HG02938 (cell line): ENCODE results near the gene ABCB1.

Experiments used
- ATAC-seq: cut with Tn5 transposase; IDR thresholded peaks from one replicate; pipeline ENCODE4 v1.9.1; 2021; ENCODE audit warnings: mild to moderate bottlenecking, moderate library complexity; ENCODE audit not compliant: unreplicated experiment

The ABCB1 gene

DNA sequence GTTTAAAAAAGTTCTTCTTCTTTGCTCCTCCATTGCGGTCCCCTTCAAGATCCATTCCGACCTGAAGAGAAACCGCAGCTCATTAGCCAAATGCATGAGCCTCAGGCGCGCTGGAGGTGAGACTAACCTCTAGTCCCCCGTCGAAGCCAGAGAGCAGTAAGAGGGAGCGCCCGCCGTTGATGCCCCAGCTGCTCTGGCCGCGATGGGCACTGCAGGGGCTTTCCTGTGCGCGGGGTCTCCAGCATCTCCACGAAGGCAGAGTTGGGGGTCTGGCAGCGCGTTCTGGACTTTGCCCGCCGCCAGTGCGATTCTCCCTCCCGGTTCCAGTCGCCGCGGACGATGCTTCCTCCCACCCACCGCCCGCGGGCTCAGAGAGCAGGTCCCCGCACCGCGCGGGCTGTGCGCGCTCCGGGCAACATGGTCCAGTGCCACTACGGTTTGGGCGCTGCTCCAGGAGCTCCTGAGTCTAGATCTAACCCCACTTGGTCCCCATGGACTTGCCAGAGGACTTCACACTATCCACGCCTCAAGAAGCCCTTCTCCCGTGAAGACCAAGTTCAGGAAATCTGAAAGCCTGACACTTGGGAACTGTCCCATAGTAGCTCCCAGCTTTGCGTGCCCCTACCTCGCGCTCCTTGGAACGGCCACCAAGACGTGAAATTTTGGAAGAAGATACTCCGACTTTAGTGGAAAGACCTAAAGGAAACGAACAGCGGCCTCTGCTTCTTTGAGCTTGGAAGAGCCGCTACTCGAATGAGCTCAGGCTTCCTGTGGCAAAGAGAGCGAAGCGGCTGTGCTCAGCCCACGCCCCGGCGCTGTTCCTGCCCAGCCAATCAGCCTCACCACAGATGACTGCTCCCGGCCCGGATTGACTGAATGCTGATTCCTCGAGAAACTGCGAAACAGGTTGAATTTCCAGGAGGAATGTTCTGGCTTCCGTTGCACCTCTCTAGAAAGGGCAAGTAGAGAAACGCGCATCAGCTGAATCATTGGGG is at the start of gene ABCB1:
TSS of gene ABCB1 (minus strand) at position 755 of the 995 bp plus-strand sequence. CDS start at position 55, 700 bp downstream.
- ATAC-seq: peak; percentile 42

DNA sequence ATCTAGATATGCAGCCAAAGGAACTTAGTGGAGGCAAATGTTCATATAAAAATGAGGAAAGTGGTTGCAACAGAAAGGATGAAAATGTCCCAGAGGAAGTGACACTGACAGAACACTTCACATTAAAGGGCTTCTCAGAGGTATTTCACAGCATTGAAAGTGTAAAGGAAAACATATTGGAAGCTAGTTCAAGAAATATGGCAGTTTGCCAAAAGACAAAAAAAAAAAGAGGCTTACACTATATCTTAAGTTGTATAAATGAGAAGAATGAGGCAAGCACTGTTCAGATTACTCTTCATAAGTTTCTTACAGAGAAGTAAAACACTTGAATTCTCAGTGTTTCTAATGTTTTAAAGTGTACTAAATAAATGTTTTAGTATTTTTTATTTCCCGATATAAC is 47.6 kb upstream of the ABCB1 start:
- no peak for ATAC-seq

DNA sequence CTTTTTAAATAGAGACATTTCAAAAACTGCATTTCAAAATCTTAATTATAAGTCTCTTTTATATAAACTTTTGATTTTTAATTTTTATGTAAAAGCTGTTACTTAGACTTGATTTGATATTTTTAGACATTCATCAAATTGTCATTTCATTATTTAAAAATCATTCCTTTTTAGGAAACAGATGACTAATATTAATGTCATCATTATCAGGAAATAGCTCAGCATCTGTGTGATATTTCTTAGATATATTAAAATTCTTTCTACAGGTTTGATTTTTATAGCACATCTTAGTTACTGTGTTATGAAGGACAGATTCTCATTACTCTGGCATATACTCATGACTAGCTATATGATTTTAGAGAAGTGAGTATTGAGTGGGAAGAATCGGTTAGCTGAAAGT is 44.8 kb upstream of the ABCB1 start:
- no peak for ATAC-seq

DNA sequence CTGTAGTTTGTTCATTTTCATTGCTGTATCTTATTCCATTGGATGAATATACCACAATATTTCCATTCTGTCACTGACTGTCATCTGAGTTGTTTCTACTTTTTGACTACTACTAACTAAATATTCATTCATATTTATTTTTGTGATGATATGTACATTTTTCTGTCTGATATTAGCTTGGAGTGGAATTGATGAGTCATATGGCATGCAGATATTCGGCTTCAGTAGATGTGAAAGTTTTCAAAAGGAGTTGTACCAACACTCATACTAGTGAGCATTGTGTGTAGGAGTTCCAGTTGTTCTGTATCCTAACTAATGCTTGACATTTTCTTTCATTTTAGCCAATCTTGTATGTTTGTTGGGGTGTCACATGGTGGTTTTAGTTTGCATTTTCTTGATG is 35.2 kb upstream of the ABCB1 start:
- ATAC-seq: no peak

DNA sequence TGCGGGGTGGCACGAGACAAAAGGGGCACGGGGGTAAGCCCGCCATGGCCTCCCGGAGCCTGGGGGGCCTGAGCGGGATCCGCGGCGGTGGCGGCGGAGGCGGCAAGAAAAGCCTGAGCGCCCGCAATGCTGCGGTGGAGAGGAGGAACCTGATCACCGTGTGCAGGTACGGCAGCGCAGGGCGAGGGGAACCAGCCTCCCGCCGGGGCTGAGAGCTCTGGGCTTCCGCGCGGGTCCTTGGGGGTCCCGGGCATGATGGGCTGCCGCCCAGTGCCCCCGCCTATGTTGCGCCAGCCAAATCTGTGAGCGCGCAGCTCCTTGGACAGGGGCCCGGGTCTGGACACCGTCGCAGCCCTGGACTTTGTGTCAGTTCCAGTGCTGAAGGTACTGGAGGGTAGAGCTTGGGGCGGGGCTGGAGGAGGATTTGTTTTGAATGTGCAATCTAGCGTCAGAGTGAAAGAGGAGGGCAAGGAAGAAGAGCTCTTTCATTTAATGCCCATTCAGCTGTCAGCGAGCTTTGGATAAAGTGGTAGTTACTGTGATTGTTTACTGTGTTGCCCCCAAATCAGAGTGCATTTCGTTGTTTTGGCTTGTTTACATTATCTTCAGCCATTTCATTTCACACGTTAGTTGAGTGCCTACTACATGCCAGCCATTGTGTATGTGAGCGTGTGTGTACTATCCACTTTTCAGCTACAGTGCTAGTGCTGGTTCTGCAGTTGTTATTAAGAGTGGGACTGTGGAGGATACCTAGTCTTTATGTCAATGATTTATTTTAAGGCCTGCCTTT is 28.3 kb upstream of the ABCB1 start:
- ATAC-seq: no peak

DNA sequence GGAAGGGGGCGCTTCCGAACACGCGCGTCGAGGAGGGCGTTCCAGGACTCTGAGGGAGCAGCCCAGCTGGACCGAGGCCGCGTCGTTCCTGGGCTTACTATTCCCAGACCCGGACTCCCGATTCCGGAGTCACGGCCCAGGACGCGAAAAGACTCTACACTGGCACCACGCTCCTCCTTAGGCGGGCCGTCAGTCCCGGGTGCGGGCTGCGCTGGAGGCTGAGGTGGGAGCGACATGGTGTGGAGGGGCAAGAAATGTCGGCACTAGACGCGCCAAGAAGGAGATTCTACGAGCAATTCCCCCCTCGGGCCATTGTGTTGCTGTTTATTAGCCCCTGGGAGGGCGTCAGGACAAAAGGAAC is 26.9 kb upstream of the ABCB1 start:
- peak; percentile 30 for ATAC-seq

DNA sequence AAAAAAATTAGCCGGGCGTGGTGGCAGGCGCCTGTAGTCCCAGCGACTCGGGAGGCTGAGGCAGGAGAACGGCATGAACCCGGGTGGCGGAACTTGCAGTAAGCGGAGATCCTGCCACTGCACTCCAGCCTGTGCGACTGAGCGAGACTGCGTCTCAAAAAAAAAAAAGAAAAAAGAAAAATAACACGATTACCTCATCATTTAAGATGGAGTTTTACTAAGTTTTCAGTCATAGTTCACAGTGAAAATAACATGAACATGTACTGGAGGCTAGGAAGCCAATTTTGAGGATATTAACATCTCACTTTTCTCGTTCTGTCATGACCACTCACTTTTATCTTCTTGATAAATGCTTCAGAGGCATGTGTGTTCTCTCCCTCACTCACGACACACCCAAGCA is 24.4 kb upstream of the ABCB1 start:
- no peak for ATAC-seq

DNA sequence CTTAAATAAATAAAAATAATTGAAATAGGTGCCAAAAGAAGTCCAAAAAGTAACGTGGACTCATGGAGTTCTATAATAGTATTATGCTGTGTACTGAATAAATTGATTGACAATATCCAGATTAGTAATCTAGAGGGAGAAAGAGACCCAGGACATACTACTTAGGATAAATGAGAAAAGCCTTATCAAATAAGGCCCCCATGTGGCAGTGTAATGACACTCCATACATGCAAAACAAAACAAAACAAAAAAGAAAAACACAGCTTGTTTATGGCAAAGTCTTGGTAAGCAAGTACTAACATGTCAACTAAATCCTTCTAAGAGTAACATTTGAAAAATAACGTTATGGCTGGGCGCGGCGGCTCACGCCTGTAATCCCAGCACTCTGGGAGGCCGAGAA is 23.9 kb upstream of the ABCB1 start:
- ATAC-seq: no peak

DNA sequence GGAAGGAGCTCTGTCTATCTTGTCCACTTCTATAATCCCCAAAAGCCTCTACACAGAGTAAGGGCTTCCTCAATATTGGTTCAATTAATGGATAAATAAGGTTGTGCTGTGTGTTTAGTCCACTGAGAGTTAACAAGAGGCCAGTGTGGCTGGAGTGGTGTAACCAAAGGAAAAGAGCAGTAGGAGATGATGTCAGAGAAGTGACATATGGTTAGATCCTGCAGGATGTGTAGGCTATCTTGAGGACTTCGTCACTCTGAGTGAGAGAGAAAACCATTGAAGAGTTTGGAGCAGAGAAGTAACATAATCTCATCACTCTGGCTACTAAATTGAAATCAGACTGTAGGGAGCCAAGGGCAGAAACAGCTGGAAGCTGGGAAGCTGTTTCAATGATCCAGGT is 14.5 kb upstream of the ABCB1 start:
- no peak for ATAC-seq

DNA sequence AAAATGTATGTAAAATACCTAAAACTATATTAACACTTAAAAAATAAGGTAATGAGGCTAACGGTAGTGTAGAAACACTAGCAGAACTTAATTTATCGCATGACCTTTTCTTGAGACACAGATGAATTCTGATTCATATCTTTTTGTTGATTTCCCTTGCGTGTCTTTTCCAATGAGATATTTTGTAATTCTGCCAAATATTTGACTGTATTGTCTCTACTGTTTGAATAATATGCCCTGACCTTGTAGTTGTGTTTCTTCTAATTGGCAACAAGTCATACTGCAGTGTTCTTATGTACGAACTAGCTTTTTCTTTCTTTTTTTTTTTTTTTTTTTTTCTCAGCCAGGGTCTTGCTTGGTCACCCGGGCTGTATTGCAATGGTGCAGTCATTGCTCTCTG is 9.2 kb upstream of the ABCB1 start:
- no peak for ATAC-seq

DNA sequence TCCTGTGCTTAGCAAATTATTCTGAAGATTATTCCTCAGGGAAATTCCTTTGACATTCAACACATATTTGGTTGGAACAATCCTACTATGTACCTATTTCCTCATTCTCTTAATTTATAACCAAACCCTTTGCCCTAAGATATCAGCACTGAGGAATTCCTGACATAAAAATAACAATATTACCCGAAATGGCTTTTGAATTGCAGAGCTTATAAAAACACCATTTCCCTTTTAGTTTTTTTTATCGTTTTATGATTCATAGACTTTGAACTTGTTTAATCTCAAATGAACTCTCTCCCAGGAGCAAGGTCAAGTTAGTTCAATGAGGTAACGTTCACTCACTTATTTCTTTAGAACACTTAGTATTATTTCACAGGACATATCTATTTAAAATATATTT is 7.7 kb upstream of the ABCB1 start:
- no peak for ATAC-seq

DNA sequence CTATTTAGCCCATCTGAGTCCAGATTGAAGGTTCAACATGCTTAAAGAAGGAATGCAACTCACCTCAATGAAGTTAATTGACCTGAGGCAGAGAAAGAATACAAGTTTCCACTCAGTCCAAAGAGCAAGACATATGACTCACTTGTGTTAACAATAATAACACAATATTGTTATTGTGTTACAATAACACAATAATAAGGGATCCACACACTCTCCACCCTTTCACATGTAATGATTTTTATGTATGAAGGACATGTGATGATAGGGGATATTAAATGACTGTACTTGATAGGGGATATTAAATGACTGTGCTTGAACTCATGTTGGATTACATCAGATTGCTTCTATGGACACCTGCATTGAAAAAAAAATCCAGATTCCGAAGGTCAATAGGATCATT is 3.6 kb upstream of the ABCB1 start:
- no peak for ATAC-seq

DNA sequence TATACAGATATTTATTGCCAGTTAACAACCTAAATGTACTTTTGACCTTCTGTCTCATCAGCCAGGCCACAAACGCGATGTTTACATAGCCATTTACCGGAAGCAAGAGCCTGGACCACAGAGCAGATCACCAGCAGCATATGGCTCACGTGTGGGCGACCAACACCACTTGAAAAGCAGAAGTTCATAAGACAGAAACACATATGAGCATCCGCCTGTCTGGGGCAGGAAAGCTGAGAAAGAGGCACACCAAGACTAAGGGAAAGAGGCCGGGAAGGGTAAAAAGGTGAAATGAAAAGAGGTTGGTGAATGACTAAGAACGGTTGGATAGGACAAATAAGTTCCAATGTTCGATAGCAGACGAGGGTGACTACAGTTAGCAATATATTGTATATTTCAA is 1.3 kb downstream of the ABCB1 start:
- peak; percentile 97 for ATAC-seq

DNA sequence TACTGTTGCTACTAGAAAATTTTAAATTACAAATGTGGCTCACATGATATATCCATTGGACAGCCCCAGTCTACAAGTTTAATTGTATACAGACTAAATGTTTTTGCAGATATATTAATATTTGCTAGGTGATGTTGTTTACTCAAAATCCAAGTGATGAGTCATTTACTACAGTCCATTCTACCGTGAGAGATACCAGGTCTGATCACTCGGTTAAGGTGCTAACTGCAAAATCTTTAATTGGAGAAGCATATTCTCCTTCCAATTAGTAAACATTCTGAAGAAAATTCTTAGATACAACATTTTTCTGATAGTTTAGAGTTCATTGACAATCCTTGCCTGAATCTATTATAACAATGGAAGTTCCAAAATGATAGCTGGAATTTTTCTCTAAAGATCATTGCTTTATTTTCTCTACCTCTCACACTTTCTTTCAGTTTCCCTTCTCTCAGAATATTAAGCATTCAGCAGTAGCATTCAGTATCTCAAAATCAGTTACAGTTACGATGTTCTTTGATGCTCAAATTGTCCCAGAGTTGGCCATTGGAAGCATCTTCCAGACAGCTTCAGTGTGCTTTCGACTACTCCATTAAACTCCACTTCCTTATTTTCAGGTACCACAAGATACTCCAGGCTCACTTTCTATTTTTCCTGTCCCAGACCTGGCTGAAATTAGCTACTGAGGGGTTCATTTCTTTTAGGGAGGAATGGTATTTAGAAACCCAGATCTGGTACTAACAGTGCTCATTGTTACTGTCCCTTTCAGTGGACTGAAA is 2.3 kb downstream of the ABCB1 start:
- ATAC-seq: no peak

DNA sequence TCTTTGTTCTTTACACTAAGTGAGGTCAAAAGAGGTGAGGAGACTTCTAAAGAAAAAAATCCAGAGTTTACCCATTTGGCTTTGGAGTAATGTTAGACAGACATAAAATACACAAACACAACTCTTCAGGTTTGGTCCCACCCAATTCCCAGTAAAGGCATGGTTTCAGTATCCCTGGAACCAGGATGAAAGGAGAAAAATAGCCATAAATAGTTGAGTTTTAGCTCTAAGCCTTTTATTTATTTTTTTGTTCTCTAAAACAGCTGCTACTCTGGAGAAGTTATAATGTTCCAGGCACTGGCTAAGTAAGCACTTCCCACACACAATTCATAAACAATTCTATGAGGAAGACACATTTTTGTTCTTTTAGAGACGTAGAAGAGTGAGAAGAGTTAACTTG is 4.0 kb downstream of the ABCB1 start:
- no peak for ATAC-seq

DNA sequence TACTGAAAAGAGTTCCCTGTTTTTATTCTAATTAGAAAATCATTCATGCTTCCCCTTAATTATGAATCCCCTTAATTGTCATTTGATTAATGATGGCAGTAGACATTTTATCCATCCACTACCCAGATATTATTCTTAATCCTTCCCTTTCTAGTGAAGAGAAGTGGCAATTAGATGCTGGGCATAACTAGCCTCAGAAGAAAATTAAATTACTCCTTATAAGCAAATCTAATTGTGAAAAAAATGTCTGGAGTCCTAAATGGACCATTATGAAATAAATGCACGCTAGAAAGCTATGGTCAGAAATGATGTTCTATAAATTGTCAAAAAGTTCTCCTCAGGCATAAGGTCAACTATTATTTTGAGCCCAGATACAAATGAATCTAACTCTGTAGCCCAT is 4.5 kb downstream of the ABCB1 start:
- ATAC-seq: no peak

DNA sequence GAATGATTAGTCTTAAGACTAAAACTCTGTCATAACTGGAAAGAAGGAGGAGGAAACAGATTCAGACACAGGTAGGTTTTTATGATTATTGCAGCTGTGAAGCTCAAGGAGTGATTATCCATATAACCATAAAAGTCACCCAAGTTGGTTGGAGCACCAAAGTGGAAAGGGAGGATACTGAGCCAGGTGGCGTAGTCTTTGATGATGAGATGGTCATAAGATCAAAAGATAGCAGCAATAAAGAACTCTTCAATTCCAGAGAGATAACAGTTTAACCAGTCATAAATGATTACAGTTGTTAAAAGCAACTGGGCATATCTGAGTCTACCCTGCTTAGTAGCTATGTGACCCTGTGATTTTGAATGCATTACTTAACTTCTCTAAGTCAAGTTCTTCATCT is 8.4 kb downstream of the ABCB1 start:
- no peak for ATAC-seq

DNA sequence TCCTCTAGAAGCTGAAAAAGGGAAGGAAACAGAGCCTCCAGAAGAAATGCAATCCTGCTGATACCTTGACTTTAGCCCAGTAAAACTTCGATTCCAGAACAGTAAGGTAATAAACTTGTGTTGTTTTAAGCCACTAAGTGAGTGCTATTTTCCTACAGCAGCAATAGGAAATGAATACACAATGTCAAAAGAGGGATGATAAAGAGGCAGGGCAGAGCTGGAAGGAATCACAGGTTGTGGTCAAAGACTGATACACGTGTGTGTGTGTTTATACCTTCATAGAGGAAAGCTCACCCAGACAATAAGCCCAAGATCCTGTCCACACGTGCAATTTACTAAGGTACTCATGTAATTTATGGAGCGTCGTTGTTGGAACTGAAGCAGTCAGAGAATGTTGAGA is 9.5 kb downstream of the ABCB1 start:
- ATAC-seq: no peak

DNA sequence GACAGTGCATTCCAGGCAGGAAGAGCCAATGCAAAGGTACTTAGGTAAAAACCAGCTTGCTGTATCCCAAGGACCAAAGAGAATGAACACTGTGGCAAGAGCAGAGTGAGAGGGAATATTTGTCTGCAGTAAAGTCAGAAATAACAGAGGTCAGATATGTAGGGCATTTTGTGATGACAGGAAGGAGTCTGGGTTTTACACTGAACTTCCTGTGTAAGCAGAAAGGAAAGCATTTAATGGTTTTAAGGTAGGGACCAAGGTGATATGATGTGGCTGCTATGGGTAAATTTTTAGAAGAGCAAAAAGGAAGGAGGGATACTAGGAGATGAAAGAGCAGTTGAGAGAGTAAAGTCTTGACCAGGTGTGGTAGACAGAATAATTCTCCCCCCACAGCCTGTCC is 10.1 kb downstream of the ABCB1 start:
- no peak for ATAC-seq

DNA sequence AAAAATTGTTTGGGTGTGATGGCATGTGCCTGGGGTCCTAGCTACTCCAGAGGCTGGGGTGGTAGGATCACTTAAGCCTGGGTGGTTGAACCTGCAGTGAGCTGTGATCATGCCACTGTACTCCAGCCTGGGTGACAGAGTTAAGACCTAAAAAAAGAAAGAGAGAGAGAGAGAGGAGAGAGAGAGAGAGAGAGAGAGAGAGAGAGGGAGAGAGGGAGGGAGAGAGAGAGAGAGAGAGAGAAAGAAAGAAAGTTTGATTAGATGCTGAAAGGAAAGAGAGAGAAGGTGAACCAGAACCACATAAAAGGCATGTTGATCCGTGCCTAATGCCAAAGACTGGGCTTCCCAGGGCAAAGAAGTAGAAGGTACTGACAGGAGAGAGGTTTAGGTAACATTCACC is 11.1 kb downstream of the ABCB1 start:
- no peak for ATAC-seq

DNA sequence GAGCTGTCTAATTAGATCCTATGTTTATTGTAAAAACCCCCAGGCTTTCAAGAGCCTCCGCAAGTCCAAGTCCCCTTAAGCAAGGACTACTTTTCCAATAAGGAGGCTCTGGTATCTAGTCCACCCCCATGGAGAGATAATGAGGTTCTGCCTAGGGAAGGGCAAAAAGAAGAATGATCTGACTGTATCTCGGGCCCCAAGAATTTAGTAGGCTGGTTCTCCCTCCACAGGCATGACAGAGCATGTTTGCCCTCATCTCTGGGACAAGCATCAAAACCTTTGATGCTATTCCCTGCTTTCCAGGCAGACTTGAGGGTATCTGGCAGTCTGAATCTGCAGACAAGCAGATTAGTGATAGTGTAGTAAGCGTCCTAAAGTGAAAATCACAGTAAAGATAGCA is 19.0 kb downstream of the ABCB1 start:
- ATAC-seq: no peak
